Heart right ventricle (tissue), 16 donors: ENCODE data around the gene TNNT1. TPM values are rescaled to one million over a fixed set of nuclear protein-coding genes. Genes with fewer than 3 reads are reported as not detected.

ENCODE experiments used
- ATAC-seq, 8 donors: fragments of 200-7000 bp; cut with Tn5 transposase; one replicate each; pipeline ENCODE4 v1.9.1; 2020; ENCODE audit warnings: mild to moderate bottlenecking in 8 of 8, moderate library complexity in 8 of 8, moderate number of reproducible peaks in 1 of 8
- DNase-seq, 2 donors: peaks; one replicate each; pipeline ENCODE4 v3.0.0-alpha.2; 2020
- H3K27ac ChIP-seq, 10 donors: fragments of 200-600 bp; sonication (generic) in 2 of 10; one replicate each; pipeline versions ENCODE4 v1.5.0 to v1.8.0; 2020 to 2022; ENCODE audit warnings: mild to moderate bottlenecking in 3 of 10
- H3K27me3 ChIP-seq, 7 donors: fragments of 200-600 bp; one replicate each; pipeline ENCODE4 v1.8.0; 2021 to 2022; ENCODE audit warnings: mild to moderate bottlenecking in 2 of 7
- H3K36me3 ChIP-seq, 9 donors: fragments of 200-600 bp; sonication (generic) in 1 of 9; one replicate each; pipeline versions ENCODE4 v1.5.0 to v1.8.0; 2020 to 2022; ENCODE audit warnings: mild to moderate bottlenecking in 2 of 9
- H3K4me1 ChIP-seq, 9 donors: fragments of 200-600 bp; sonication (generic) in 1 of 9; one replicate each; pipeline versions ENCODE4 v1.5.0 to v1.8.0; 2020 to 2022; ENCODE audit warnings: mild to moderate bottlenecking in 4 of 9
- H3K4me3 ChIP-seq, 10 donors: fragments of 200-600 bp; sonication (generic) in 2 of 10; one replicate each; pipeline versions ENCODE4 v1.5.0 to v1.8.0; 2020 to 2022; ENCODE audit warnings: mild to moderate bottlenecking in 7 of 10, moderate library complexity in 2 of 10
- H3K9me3 ChIP-seq, 11 donors: fragments of 200-600 bp in 10 of 11; sonication (generic) in 2 of 11; one replicate each; pipeline versions ENCODE4 v1.5.0 to v1.8.0; 2013 to 2022; ENCODE audit warnings: mild to moderate bottlenecking in 2 of 11, control low read depth in 1 of 11, moderate library complexity in 1 of 11
- CTCF ChIP-seq, 9 donors: fragments of 200-600 bp; sonication (generic) in 2 of 9; IDR thresholded peaks; one replicate each; pipeline versions ENCODE4 v1.5.0 to v1.8.0; 2021 to 2022; ENCODE audit warnings: antibody characterized with exemption in 9 of 9, mild to moderate bottlenecking in 5 of 9, moderate library complexity in 1 of 9
- WGBS, 2 donors: extraction: QIAGEN DNeasy Blood & Tissue Kit; methylation state at CpG; one replicate each; pipeline ENCODE4 v1.1.7; 2013; ENCODE audit warnings: inconsistent platforms in 1 of 2; 5-methylcytosine and 5-hydroxymethylcytosine counted together
- intact Hi-C, 10 donors: fragments of 100-400 bp; cut with DNase I; formaldehyde crosslinking; loops; one replicate each; pipeline versions ENCODE4 v1.11.1 to v1.14.2; 2022
- polyA plus RNA-seq, 2 donors: library from polyadenylated mRNA; stranded (reverse); fragments of 200-250 nt; gene quantifications; one replicate each; pipeline ENCODE4 v1.2.3, GENCODE V29; 2013
- total RNA-seq, 10 donors: library from RNA; stranded (reverse); fragmentation: NEBNext Ultra II Directional in 3 of 10; extraction: Animal tissue kit (Norgen Biotek cat#: 25700) in 3 of 10; gene quantifications; one replicate each; pipeline versions ENCODE4 v1.2.1 to v1.2.4, GENCODE V29; 2021 to 2023
- donor health status: Arrhythmogenic right ventricular cardiomyopathy.
- donor health status: ischemic (EF 13 %, LVEDD 7.1; RV severe dilation, severe dysfunction).
- donor health status: healthy with polysubstance abuse.
- donor health status: DM: no; HTN: yes; CAD: no.
- donor health status: DM: no; HTN: no; CAD: no.
- donor health status: ischemic (EF 25% LVEDD 6.9; RV normal size, moderate dysfunction).
- donor health status: ischemic (EF 25% LVEDD 5.7; RV mildly dilated, moderate dysfunction).
- donor health status: healthy.
- donor health status: DM: yes; HTN: yes; CAD: no.
- donor health status: Ischemic cardiomyopathy.
- donor health status: ischemic (EF 35%, LVEDD 5.7; RV mildly dilated, moderate dysfunction).
- donor health status: nonischemic (EF 11% LVEDD 7.7; RV severe dilation, severe dysfunction).
- donor health status: DM: yes; HTN: yes; CAD: no.
- donor health status: PGD.
- donor health status: ischemic (EF 29% LVEDD 5.4; RV normal size, mild dysfunction).
- donor health status: nonischemic (EF 23%, LVEDD 6.1; RV moderate dilation, normal function).

Gene TNNT1
- total and polyA plus RNA-seq, 12 donors = 19.7 to 721 (median 97.1) TPM

GRCh38 chr19:55141696-55142095, 7.3 kb downstream of the TNNT1 start:
- Histone ChIP-seq H3K27ac (peak overlapping the region in 1 of 10 donors; percentile 36), H3K27me3 (peaks cover 0 to 89% (median 77%) of the 10 kb centered on the region in 7 donors), H3K4me3 (no peak overlapping the region), H3K9me3 (no peaks in the 10 kb centered on the region), H3K4me1 (peaks cover 0 to 18% (median under 1%) of the 10 kb centered on the region in 9 donors), H3K36me3 (peaks cover 0 to 49% (median 0%) of the 10 kb centered on the region in 9 donors)
- WGBS, 2 donors = 27% methylated on average over 21 of the region's 21 CpGs
- ATAC-seq (peak in 2 of 8 donors; percentile 7 to 13), DNase-seq (no peak)
- no peak for TF ChIP-seq CTCF (IDR thresholded peaks at IDR 0.05)
- intact Hi-C loops = loop anchor here in 9 of 10 donors (1.0 to 10.0 kb wide), 8 partner anchors 276 to 493 kb away; no protein-coding TSS in a partner anchor

GRCh38 chr19:55137915-55138314, 11.1 kb downstream of the TNNT1 start:
- peaks cover 0 to 63% (median 55%) of the 10 kb centered on the region in 7 donors for H3K27me3 ChIP-seq
- peaks cover 0 to 12% (median 0%) of the 10 kb centered on the region in 9 donors for H3K4me1 ChIP-seq
- 57 to 61% methylated on average over 9 of the region's 9 CpGs for WGBS, 2 donors
- peaks cover 0 to 64% (median 0%) of the 10 kb centered on the region in 9 donors for H3K36me3 ChIP-seq
- no peaks in the 10 kb centered on the region for H3K9me3 ChIP-seq
- no peak overlapping the region for H3K27ac ChIP-seq
- DNase-seq (no peak), ATAC-seq (no peak)
- intact Hi-C loops = loop anchor here in 1 of 10 donors (10.0 kb wide), 1 partner anchor 317 kb away; no protein-coding TSS in a partner anchor
- no peak for TF ChIP-seq CTCF (IDR thresholded peaks at IDR 0.05)
- H3K4me3 ChIP-seq = no peak overlapping the region

- DNase-seq = no peak
- H3K4me3 ChIP-seq = no peak overlapping the region
- WGBS, 2 donors = 71 to 72% methylated on average over 17 of the region's 17 CpGs
- H3K27me3 ChIP-seq = peaks cover 0 to 53% (median 41%) of the 10 kb centered on the region in 7 donors
- intact Hi-C loops = loop anchor here in 1 of 10 donors (10.0 kb wide), 1 partner anchor 318 kb away; no protein-coding TSS in a partner anchor
- peaks cover 0 to 59% (median 0%) of the 10 kb centered on the region in 9 donors for H3K36me3 ChIP-seq
- H3K4me1 ChIP-seq = peaks cover 0 to 7% (median 0%) of the 10 kb centered on the region in 9 donors
- no peak overlapping the region for H3K27ac ChIP-seq
- ATAC-seq = no peak
- H3K9me3 ChIP-seq = no peaks in the 10 kb centered on the region
- no peak for TF ChIP-seq CTCF (IDR thresholded peaks at IDR 0.05)
These were observed 12.5 kb downstream of the TNNT1 start for GRCh38 chr19:55136399-55137102.

- TF ChIP-seq CTCF (IDR thresholded peaks at IDR 0.05) = no peak
- intact Hi-C loops = loop anchor here in 1 of 10 donors (10.0 kb wide), 1 partner anchor 320 kb away; no protein-coding TSS in a partner anchor
- Histone ChIP-seq H3K9me3 (no peaks in the 10 kb centered on the region), H3K27me3 (peaks cover 0 to 43% (median 28%) of the 10 kb centered on the region in 7 donors), H3K4me1 (no peaks in the 10 kb centered on the region), H3K27ac (no peak overlapping the region), H3K36me3 (peaks cover 0 to 45% (median 0%) of the 10 kb centered on the region in 9 donors), H3K4me3 (no peak overlapping the region)
- no peak for ATAC-seq
- no peak for DNase-seq
- WGBS, 2 donors = 13 to 50% methylated on average over 1 to 2 of the region's 3 CpGs
These were observed 14.3 kb downstream of the TNNT1 start for GRCh38 chr19:55134736-55135135.
